ENCODE measurements around the gene SKAP1.
"Not testable (repeated sequence)": the region's sequence is repeated elsewhere in the genome, so short reads cannot be mapped to it uniquely, and the experiment has no call there.

SKAP1 gene

DNA sequence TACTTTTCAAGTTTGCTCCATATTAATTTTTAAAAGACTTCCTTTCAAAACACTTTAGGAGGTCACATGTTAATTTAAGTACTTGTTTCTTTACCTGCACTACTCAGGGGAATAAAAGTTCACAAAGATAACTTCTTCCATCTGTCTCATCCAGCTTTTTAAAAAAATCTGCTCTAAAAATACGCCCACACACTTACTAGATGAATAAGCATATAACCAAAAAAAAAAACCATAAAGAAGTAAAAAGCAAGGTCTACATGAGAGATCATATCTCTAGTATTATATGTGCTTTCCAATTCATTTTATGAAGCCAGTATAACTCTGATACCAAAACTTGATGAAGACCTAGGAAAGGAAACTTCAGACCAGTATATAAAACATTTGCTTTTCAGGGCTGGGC, 17.2 kb downstream of the SKAP1 start:
- no peak for DNase-seq (ENCODE audit: low read depth)

DNA sequence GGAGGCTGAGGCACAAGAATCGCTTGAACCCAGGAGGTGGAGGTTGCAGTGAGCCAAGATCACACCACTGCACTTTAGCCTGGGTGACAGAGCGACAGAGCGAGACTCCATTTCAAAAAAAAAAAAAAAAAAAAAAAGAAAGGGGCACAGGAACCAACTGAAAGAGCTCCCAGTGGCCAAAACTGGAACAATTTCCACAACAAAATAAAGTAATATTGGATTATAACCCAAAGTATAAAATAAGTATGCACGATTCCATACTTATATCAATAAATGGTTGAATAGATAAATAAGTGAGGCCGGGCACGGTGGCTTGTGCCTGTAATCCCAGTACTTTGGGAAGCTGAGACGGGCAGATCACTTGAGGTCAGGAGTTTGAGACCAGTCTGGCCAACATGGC, 19.2 kb downstream of the SKAP1 start:
- not testable (repeated sequence) for DNase-seq (ENCODE audit: low read depth)

DNA sequence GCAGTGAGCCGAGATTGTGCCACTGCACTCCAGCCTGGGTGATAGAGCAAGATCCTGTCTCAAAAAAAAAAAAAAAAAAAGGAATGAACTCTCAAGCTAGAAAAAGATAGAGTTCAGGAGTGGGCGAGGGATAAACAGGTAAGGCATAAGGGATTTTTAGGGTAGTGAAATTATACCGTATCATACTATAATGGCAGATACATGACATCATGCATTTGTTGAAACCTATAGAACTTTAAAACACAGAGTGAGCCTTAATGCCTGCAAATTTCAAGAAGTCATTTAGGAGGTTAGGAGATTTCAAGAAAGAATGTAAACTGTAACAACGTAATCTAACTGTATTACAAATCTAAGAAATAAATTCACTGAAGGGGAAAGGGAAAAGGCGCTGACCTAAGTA, 20.4 kb downstream of the SKAP1 start:
- no peak for DNase-seq (ENCODE audit: low read depth)

DNA sequence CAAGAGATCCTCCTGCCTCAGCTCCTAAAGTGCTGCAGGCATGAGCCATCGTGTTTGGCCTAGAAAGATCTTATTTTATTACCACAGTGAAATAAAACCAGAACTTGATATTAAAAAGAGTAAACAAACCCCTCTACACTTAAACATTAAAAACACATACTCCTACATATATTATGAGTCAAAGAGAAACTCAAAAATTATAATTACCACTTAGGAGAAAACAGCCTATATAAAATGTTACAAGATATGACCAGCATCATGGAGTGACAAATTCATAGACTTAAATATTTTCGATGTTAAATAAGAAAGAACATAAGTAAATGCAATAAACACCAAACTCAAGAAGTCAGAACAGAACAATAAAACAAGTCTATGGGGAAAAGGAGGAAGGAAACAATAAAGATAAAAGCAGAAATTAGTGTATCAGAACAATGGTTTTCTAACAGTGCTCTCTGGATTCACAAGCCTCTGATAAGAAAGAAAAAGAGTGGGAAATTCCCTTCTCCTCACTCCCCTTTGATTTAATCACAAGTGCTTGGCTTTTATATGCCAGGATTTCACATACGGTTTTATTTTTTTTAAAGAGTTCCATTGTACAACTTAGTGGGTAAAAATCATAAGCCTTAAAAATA, 23.0 kb downstream of the SKAP1 start:
- no peak for DNase-seq (ENCODE audit: low read depth)

DNA sequence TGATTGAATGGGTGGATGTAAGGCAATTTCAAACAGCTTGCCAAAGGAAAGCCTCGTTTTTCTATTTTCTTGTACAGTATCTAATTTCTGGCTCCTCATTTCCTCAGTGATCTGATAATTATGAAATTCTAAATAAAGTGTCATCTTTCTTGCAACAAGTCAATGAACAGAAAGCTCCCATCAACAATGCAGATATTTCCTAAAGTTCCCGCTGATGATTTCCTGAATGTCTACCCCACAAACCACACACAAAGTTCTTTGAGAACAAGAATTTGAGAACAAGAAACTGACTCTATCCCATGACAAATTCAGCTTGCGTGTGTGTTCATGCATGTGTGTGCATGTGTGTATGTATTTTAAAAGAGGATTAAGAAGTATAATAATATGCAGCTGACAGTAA, 35.2 kb downstream of the SKAP1 start:
- DNase-seq (ENCODE audit: low read depth): no peak

DNA sequence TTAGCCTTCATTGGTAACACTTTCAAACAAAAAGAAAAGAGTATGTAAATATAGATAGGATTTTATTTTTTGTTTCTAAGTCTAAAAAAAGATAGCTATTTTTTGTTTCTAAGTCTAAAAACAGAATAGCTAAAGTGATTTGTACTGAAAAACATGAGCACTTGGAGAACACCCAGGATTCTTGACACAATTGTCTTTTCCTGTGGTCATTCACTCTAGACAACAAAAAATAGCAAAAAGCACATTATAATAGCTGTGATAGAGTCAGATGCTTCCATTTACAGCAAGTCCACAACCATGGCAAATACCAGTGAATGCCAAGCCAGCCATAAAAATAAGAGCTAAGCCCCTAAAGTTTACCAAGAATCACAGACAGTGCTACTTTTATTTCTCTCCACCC, 36.7 kb downstream of the SKAP1 start:
- no peak for DNase-seq (ENCODE audit: low read depth)

DNA sequence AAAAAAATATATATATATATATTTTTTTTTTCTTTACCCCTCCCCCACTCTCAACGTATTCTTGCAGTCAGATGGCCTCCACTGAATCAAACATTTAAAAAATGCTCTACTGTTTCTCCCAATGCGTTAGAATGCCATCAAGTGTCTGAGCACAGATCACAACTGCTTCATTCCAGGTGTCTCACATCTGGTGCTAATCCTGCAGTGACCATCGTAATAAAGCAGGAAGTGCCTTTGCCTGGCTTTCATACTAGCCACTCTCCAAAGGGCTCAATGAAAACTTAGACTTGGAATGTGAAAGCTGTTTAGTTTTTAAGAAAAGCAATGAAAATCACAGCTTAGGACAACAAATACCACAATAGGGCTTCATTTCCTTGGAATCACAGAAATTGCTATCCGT, 37.2 kb downstream of the SKAP1 start:
- DNase-seq (ENCODE audit: low read depth): no peak

DNA sequence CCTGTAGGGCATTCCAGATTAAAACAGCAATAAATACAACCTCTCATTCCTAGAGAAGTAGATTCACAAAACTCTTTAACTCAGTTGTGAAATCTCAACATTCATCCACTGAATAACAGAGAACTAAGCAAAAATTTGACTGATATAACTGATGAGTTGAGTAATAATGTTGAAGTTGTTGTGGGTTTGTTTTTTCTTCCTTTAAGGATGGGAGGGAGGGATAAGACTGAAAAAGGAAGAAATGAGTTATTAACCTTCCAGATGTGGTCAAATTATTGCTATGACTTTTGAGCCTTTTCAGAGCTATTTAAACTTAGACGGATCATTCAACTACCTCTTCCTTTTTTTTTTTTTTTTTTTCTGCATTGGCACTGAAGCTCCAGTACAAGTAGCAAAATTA, 38.6 kb downstream of the SKAP1 start:
- DNase-seq (ENCODE audit: low read depth): no peak

DNA sequence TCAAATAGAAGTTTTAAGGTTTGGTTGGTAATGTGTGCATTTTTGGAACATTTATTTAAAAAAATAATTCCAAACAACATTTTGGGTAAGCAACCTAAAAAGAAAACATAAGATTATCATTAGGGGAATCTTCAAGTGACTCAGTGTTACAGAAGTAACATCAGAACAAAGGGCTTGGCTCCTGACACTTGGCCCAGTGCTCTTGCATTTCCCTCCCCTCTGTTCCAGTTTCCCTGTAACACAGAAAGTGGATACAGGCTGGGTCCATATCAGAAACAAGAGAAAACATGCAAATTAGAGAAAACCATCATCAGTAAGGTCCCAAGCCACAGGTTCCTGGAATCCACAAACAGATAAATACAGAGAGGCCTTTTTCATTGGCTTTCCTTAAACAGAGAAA, 40.1 kb downstream of the SKAP1 start:
- DNase-seq (ENCODE audit: low read depth): no peak

DNA sequence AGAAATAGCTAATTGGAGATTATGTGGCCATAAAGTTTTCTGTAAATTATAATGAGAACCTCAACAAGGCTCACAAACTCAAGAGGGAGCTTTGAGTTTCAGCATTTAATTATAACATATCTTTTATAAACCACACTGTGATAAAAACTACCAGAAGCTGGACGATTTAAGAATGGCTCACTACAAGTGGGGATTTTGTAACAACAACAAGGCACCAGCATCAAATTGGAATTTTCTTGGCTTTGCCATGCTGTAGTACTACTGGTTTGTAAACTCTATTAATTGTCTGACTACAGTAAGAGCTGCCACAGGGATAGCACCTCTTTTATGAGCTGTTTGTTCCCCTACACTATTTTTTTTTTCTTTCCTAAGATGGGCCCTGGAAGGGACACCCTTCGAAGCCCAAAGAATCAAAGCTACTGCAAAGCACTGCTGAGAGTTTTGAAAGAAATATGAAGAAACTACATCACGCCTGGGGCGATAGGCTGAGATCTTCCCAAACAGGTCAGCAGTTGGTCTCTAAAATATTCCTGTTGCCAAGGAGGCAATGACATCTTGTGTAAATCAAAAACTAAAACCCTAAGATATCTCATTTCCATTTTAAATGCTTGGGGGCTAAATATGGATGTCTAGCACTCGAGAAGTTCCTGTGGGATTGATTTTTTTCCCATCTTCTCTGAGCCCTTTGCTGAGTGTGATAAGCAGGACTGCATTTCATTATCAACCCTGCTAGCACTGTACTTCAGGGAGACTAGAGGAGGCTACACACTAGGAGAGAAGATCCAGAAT, 40.9 kb downstream of the SKAP1 start:
- no peak for DNase-seq (ENCODE audit: low read depth)

DNA sequence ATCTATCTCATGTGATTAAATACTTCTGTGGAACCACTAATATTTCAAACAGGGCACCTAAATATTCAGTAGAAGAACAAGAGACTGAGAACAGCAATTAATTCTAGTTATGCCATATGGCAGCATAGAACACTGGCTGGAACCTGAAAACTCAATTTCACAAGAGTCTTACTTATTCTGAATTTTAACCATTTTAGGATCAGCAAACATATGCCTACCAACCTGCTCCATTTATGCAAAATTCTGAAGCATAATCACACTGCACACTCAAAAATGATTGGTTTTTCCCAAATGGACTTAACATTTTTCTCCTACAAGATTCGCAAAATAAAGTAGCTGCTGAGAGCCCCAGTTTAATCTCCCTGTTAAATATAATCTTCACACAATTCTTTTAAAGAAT, 43.2 kb downstream of the SKAP1 start:
- DNase-seq (ENCODE audit: low read depth): no peak

DNA sequence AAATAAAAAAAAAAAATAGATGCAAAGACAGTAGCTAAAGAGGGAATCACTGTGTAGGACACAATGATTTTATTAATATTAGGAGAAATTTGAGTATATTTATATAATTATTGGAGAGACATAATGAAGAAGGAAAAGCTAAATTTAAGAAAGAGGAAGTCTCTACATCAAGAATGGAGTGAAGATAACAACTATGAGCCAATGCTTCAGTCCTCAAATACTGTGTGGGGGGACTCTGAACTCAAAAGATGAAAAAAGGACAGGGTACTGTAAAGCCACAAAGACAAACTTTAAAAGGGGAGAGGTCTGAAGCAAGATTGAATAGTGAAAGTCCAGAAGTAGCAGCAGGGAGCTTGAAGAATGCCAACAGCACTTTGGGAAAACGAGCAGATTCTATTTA, 44.7 kb downstream of the SKAP1 start:
- no peak for DNase-seq (ENCODE audit: low read depth)

DNA sequence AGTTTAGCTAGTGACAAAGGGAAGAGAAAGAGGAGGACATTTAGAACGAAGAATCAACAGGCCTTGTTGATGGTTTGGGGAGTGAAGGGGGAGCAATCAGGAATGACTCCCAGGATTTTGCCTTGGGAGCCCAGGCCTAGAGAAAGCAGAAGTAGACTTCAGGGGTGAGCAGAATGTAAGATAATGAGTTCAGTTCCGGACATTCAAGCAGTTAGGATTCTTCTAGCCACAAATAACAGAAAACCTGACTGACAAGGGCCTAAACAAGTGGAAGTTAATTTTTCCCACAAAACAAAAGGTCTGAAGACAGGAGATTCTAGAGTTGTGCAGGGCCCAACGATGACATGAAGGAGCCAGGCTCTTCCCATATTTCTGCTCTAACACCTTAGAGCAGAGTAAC, 45.9 kb downstream of the SKAP1 start:
- no peak for DNase-seq (ENCODE audit: low read depth)

DNA sequence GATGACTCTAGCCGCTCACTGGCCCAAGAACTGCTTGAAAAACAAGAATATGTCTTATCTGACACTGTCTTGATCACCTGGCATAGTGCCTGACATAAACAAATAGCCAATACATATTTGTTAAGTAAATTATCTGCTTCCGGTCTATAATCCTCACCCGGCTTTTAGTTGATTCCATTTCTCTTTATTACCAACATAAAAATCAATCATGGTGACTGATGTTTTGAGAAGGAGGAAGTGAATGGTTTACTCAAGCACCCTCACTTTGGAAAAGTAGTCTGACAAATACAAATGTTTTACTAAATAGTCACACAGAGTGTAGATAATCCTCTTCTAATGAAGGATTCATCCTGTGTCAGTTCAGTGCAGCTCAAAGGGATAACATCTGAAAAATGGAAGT, 47.0 kb downstream of the SKAP1 start:
- no peak for DNase-seq (ENCODE audit: low read depth)

DNA sequence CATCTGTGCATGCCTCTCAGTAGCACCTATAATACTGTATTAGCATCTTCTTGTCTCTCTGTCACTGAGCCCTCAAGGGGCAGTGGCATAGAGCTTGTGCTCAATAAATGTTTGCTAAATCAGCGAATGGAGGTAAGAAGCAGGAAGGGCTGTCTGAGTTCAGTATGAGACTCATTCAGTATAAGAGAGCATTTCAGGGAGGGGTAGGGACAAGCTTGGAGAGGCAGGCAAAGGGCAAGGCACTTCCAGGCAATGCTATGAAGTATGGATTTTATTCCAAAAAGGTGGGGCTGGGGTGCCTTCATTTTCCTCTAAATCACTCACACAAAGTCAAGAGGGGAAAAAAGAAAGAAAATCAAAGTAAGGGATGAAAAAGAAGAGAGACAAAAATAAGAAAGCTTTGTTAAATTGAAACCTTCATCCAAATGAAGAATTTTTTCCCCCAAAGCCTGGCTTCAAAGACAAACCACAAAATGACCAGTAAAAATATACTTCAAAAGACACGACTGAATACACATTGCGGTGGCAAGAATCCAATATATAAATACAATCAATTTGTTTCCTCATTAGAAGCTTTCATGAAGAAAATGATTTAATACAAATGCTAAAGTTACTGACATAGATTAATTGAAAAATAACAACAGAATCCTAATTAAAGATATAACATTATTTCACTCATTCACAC, 51.2 kb downstream of the SKAP1 start:
- DNase-seq (ENCODE audit: low read depth): no peak

DNA sequence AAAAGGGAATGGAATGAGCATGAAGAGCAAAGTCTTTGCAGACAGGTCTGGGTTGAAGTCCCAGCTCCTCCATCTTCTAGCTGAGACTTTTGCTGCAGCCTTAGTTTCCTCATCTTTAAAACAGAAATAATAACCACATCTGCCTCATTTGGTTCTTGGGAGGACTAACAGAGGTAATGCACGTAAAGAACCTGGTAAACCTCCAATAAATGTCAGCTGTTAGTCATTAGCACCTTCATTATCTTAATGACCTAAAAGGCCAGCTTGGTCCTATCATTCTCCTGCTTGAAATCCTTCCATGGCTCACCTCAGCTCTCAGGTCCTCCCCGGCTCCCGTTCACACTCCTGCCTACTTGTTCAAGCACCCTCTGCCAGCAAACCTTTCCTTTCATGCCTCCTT, 51.8 kb downstream of the SKAP1 start:
- DNase-seq (ENCODE audit: low read depth): no peak

DNA sequence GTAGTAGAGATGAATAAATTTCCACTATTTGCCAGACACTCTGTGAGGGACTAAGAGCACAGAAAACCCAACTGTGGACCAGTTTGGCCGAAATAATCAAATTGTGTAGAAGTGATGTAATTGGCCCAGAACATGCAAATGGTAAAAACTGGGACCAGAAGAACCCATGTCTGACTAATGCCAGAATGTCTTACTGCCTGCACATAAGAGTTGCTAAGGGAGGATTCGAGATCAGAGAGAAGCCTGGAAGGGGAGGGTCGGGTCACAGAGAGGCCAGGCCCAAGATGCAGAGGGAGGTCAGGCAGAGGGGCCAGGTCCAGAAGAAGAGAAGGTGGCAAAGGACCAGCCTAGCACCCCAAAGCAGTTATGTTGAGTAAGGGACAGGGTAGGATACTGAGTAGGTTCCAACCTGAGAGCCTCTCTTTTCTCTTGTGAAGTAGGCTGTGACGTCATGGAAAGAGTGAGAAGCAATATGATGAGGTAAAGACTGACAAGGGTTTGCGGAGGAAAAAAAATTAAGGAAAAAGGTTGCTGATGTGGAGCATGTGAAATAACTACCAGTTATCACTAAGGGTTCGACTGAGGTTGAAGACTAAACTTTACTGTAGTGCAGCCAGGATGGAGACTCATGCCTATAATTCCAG, 53.2 kb downstream of the SKAP1 start:
- DNase-seq (ENCODE audit: low read depth): no peak

DNA sequence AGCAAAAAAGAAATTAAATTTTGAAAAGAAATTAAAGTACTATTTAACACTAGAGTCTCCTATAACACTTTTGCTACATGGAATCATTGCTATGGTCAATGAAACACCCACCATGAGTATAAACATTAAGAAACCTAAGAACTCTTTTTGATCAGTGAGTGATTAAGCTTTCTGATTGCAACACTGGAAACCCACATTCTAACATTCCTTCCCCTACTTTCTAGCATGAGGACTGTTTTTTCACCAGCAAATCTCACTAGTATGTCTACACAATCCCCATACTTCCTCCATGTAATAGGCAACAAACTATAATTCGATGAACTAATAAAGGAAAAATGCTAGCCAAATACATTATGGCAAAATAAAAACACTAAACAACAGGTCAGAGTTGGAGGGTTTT, 54.7 kb downstream of the SKAP1 start:
- DNase-seq (ENCODE audit: low read depth): no peak

DNA sequence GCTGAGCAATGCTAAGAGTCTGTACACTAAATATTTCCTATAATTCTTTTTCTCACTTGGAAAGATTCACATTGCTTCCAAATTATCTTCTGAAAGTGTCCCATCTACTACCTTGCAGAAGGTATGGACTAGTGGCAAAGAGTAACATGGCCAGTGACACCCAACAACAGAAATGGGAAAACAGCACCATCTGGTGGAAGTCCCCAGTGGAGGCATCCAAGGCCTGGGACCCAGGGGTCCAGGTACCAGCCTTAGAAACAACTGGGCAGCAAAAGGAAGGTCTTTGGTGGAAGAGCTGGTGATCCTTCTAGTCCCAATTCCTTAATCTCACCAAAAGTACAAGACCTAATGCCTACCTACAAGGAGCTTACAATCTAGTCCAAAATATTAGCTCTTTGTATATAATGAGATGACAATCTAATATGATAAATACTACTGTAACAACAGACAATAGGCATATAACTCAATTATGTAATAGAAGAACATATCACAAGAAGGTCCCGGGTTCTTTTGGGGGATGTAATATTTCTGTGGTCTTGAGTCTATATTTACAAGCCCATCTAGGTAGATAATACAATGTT, 55.3 kb downstream of the SKAP1 start:
- no peak for DNase-seq (ENCODE audit: low read depth)

DNA sequence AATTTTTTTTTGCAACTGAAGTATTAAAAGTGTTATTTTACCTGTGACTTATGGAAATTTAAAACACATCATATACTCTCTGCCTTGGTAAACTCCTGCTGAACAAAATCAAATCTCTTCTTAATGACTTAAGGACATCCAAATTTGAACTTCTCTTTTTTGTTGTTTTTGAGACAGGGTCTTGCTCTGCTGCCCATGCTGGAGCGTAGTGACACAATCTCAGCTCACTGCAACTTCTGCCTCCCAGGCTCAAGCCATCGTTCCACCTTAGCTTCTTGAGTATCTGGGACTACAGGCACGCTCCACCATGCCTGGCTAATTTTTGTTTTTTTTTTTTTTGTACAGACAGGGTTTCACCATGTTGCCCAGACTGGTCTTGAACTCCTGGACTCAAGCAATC, 56.1 kb downstream of the SKAP1 start:
- no peak for DNase-seq (ENCODE audit: low read depth)

DNA sequence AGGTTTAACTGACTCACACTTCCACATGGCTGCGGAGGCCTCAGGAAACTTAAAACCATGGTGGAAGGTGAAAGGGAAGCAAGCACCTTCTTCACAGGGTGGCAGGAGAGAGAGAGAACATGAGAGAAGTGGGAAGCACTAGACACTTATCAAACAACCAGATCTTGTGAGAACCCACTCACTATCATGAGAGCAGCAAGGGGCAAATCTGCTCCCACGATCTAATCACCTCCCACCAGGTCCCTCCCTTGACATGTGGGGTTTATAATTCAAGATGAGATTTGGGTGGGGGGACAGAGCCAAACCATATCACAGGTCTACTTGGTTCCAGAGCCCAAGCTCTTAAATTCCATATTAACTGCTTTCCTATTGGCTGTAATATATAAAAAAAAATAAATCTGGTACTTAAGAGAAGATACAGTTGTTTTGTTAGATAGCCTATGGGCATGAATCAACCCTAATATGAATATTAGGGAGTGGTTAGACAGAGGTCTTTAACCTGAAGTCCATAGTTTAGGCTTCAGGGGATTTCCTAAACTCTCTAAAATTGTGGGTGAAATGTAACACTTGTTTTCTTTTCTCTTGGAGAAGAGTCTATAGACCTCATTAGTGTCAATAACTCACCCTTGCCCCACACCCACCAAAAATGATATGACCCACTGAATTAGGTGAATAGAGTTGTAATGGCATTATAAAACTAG, 56.7 kb downstream of the SKAP1 start:
- DNase-seq (ENCODE audit: low read depth): no peak

DNA sequence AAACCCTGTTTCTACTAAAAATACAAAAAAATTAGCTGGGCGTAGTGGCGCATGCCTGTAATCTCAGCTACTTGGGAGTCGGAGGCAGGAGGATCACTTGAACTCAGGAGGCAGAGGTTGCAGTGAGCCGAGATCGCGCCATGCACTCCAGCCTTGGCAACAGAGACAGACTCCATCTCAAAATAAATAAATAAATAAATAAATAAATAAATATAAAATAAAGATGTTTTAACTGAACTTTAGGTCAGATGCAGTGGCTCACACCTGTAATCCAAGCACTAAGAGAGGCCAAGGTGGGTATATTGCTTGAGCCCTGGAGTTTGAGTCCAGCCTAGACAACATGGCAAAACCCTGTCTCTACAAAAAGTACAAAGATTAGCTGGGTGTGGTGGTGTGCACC, 61.0 kb downstream of the SKAP1 start:
- DNase-seq (ENCODE audit: low read depth): not testable (repeated sequence)

Data from fibroblast of the conjunctiva (primary cell).